ENCODE data around the gene FBXO31. TPM values are rescaled to one million over a fixed set of nuclear protein-coding genes. Genes with fewer than 3 reads are reported as not detected.

FBXO31 gene
- total RNA-seq, 6 experiments from 2014 or later: 23.0 to 30.0 (median 25.1) TPM

GRCh38 chr16:87333101-87333500 lies 50.5 kb downstream of the FBXO31 start:
- H3K27me3 Mint-ChIP-seq (ENCODE audit: insufficient read depth): no peaks in the 10 kb centered on the region; the same call in 1 of the 2 replicates
- peaks cover 8% of the 10 kb centered on the region for H3K4me1 Mint-ChIP-seq (ENCODE audit: low read depth)
- no peak for DNase-seq
- TF ChIP-seq CTCF (IDR thresholded peaks at IDR 0.05): no peak
- peaks cover 6% of the 10 kb centered on the region; the same call in 1 of the 2 replicates for H3K36me3 Mint-ChIP-seq (ENCODE audit: low read depth)
- no peak overlapping the region for H3K27ac Mint-ChIP-seq
- no peak overlapping the region for H3K4me3 Mint-ChIP-seq
- no peaks in the 10 kb centered on the region for H3K9me3 Mint-ChIP-seq

- no peaks in the 10 kb centered on the region; the same call in 1 of the 2 replicates for H3K27me3 Mint-ChIP-seq (ENCODE audit: insufficient read depth)
- peak; percentile 21 for DNase-seq
- H3K4me3 Mint-ChIP-seq: no peak overlapping the region
- peaks cover 8% of the 10 kb centered on the region for H3K4me1 Mint-ChIP-seq (ENCODE audit: low read depth)
- H3K36me3 Mint-ChIP-seq (ENCODE audit: low read depth): peaks cover 6% of the 10 kb centered on the region; the same call in 1 of the 2 replicates
- no peaks in the 10 kb centered on the region for H3K9me3 Mint-ChIP-seq
- TF ChIP-seq CTCF (IDR thresholded peaks at IDR 0.05): no peak
- H3K27ac Mint-ChIP-seq: no peak overlapping the region
These were observed 51.4 kb downstream of the FBXO31 start for GRCh38 chr16:87332150-87332549.

- H3K36me3 Mint-ChIP-seq (ENCODE audit: low read depth): peaks cover 6% of the 10 kb centered on the region; the same call in 1 of the 2 replicates
- no peaks in the 10 kb centered on the region for H3K9me3 Mint-ChIP-seq
- no peak overlapping the region for H3K4me3 Mint-ChIP-seq
- no peaks in the 10 kb centered on the region; the same call in 1 of the 2 replicates for H3K27me3 Mint-ChIP-seq (ENCODE audit: insufficient read depth)
- H3K27ac Mint-ChIP-seq: no peak overlapping the region
- TF ChIP-seq CTCF (IDR thresholded peaks at IDR 0.05): no peak
- DNase-seq: no peak
- peaks cover 15% of the 10 kb centered on the region for H3K4me1 Mint-ChIP-seq (ENCODE audit: low read depth)
These were observed 52.3 kb downstream of the FBXO31 start for GRCh38 chr16:87331241-87331801.

- Mint-ChIP-seq H3K4me3 (no peak overlapping the region), H3K9me3 (no peaks in the 10 kb centered on the region), H3K27ac (no peak overlapping the region), H3K27me3 (ENCODE audit: insufficient read depth) (no peaks in the 10 kb centered on the region; the same call in 1 of the 2 replicates), H3K36me3 (ENCODE audit: low read depth) (peaks cover 6% of the 10 kb centered on the region; the same call in 1 of the 2 replicates), H3K4me1 (ENCODE audit: low read depth) (peaks cover 21% of the 10 kb centered on the region)
- DNase-seq: no peak
- TF ChIP-seq CTCF (IDR thresholded peaks at IDR 0.05): no peak
These were observed 52.9 kb downstream of the FBXO31 start for GRCh38 chr16:87330646-87331045.

- DNase-seq: no peak
- no peak for TF ChIP-seq CTCF (IDR thresholded peaks at IDR 0.05)
- Mint-ChIP-seq H3K9me3 (no peaks in the 10 kb centered on the region), H3K4me1 (ENCODE audit: low read depth) (peaks cover 25% of the 10 kb centered on the region), H3K27me3 (ENCODE audit: insufficient read depth) (no peaks in the 10 kb centered on the region; the same call in 1 of the 2 replicates), H3K4me3 (no peak overlapping the region), H3K27ac (no peak overlapping the region), H3K36me3 (ENCODE audit: low read depth) (peaks cover 6% of the 10 kb centered on the region; the same call in 1 of the 2 replicates)
These were observed 53.3 kb downstream of the FBXO31 start for GRCh38 chr16:87330257-87330624.
